IMR-90 (cell line): ENCODE measurements around the gene SLC35F3. TPM values are rescaled to one million over a fixed set of nuclear protein-coding genes. Genes with fewer than 3 reads are reported as not detected.

Source experiments
- ATAC-seq: fragments of 200-7000 bp; cut with Tn5 transposase; 2 replicates; pipeline ENCODE4 v1.9.1; 2020; ENCODE audit warnings: low read depth, mild to moderate bottlenecking, moderate library complexity
- BruUV-seq: library from RNA; stranded (reverse); fragments of 400-500 nt; replicated peaks from 2 replicates; lab custom pipeline; 2021; lab: Mats Ljungman, UMichigan
- CTCF ChIA-PET: fragments of 300-600 bp; formaldehyde crosslinking; extraction: SDS; loops from one replicate; lab custom pipeline; 2021; ENCODE audit warnings: antibody characterized with exemption; lab: Yijun Ruan, JAX
- POLR2A ChIA-PET: fragments of 300-600 bp; sonication (Branson Sonifier 250); formaldehyde crosslinking; loops from one replicate; lab custom pipeline; 2022; ENCODE audit warnings: antibody characterized with exemption; ENCODE audit not compliant: unreplicated experiment; lab: Charles Lee
- DNase-seq: peaks from one replicate; pipeline ENCODE4 v3.0.0; 2013
- H2AFZ ChIP-seq: replicated peaks from 2 replicates; pipeline ENCODE3; 2013; ENCODE audit warnings: low read length, mild to moderate bottlenecking; ENCODE audit not compliant: poor library complexity
- H2AK5ac ChIP-seq: 2 replicates; pipeline ENCODE4 v1.6.1; 2013; ENCODE audit warnings: low read depth, low read length, inconsistent platforms
- H2AK9ac ChIP-seq: replicated peaks from 2 replicates; pipeline ENCODE3; 2013; ENCODE audit warnings: mild to moderate bottlenecking, low read depth, low read length, moderate library complexity; ENCODE audit not compliant: poor library complexity
- H2BK120ac ChIP-seq: 2 replicates; pipeline ENCODE4 v1.6.1; 2013; ENCODE audit warnings: low read depth, low read length, inconsistent platforms
- H2BK15ac ChIP-seq: 3 replicates; pipeline ENCODE4 v1.6.1; 2013; ENCODE audit warnings: low read depth, low read length, inconsistent platforms
- H2BK20ac ChIP-seq: 2 replicates; pipeline ENCODE4 v1.6.1; 2013; ENCODE audit warnings: low read depth, mild to moderate bottlenecking, inconsistent platforms, low read length, moderate library complexity
- H2BK5ac ChIP-seq: 2 replicates; pipeline ENCODE4 v1.6.1; 2013; ENCODE audit warnings: mild to moderate bottlenecking, low read depth, low read length, inconsistent platforms; ENCODE audit not compliant: poor library complexity, severe bottlenecking
- H3K14ac ChIP-seq: replicated peaks from 2 replicates; pipeline ENCODE4 v1.6.1; 2013; ENCODE audit warnings: low read depth, low read length, inconsistent platforms
- H3K18ac ChIP-seq: 2 replicates; pipeline ENCODE4 v1.6.1; 2013; ENCODE audit warnings: low read depth, low read length, control low read depth
- H3K23ac ChIP-seq: 2 replicates; pipeline ENCODE4 v1.6.1; 2013; ENCODE audit warnings: low read depth, low read length, inconsistent platforms
- H3K27ac ChIP-seq: 2 replicates; pipeline ENCODE4 v1.5.1; 2013; ENCODE audit warnings: mild to moderate bottlenecking, control low read depth, low read length; ENCODE audit not compliant: insufficient read depth
- H3K27me3 ChIP-seq: 2 replicates; pipeline ENCODE4 v1.6.1; 2013; ENCODE audit warnings: low read length; ENCODE audit not compliant: control insufficient read depth, insufficient read depth
- H3K36me3 ChIP-seq: 2 replicates; pipeline ENCODE4 v1.6.1; 2013; ENCODE audit warnings: low read length, mixed read lengths; ENCODE audit not compliant: control insufficient read depth, insufficient read depth
- H3K4ac ChIP-seq: 2 replicates; pipeline ENCODE4 v1.6.1; 2013; ENCODE audit warnings: low read depth, low read length, inconsistent platforms
- H3K4me1 ChIP-seq: 2 replicates; pipeline ENCODE4 v1.6.1; 2013; ENCODE audit warnings: low read length, mixed read lengths; ENCODE audit not compliant: control insufficient read depth, insufficient read depth
- H3K4me2 ChIP-seq: 2 replicates; pipeline ENCODE4 v1.6.1; 2013; ENCODE audit warnings: low read depth, mild to moderate bottlenecking, control low read depth, low read length, moderate library complexity
- H3K4me3 ChIP-seq: 2 replicates; pipeline ENCODE4 v1.5.1; 2013; ENCODE audit warnings: low read depth, mild to moderate bottlenecking, control low read depth, low read length, moderate library complexity; ENCODE audit not compliant: insufficient read depth
- H3K56ac ChIP-seq: 2 replicates; pipeline ENCODE4 v1.6.1; 2013; ENCODE audit warnings: low read length, inconsistent platforms; ENCODE audit not compliant: insufficient read depth; ENCODE audit errors: extremely low read depth
- H3K79me1 ChIP-seq, 2 experiments: 2 replicates each; pipeline ENCODE4 v1.6.1; 2013; ENCODE audit warnings: low read length in 2 of 2, inconsistent platforms in 1 of 2, low read depth in 1 of 2
- H3K9ac ChIP-seq: 2 replicates; pipeline ENCODE4 v1.6.1; 2013; ENCODE audit warnings: low read depth, low read length, control low read depth
- H3K9me1 ChIP-seq: 2 replicates; pipeline ENCODE4 v1.6.1; 2013; ENCODE audit warnings: low read length, inconsistent platforms; ENCODE audit not compliant: insufficient read depth
- H3K9me3 ChIP-seq: 2 replicates; pipeline ENCODE4 v1.6.1; 2013; ENCODE audit warnings: low read length; ENCODE audit not compliant: control insufficient read depth, insufficient read depth
- H4K20me1 ChIP-seq: 2 replicates; pipeline ENCODE4 v1.6.1; 2013; ENCODE audit warnings: low read length, inconsistent platforms; ENCODE audit not compliant: insufficient read depth
- H4K5ac ChIP-seq: 2 replicates; pipeline ENCODE4 v1.6.1; 2013; ENCODE audit warnings: mild to moderate bottlenecking, low read depth, low read length, control low read depth
- H4K8ac ChIP-seq, 2 experiments: 2 replicates each; pipeline ENCODE4 v1.6.1; 2013; ENCODE audit warnings: low read depth in 2 of 2, low read length in 2 of 2, control low read depth in 1 of 2, inconsistent platforms in 1 of 2
- H4K91ac ChIP-seq: 2 replicates; pipeline ENCODE4 v1.6.1; 2013; ENCODE audit warnings: low read depth, low read length, inconsistent platforms; ENCODE audit not compliant: insufficient read depth
- BHLHE40 ChIP-seq: fragments of 150-350 bp; IDR thresholded peaks from 2 replicates; pipeline ENCODE4 v1.6.1; 2016; ENCODE audit warnings: mild to moderate bottlenecking, low read depth, low read length
- CEBPB ChIP-seq: IDR thresholded peaks from 2 replicates; pipeline ENCODE4 v1.6.1; 2012; ENCODE audit warnings: low read depth, low read length, improper control_type of control experiment
- CHD1 ChIP-seq: IDR thresholded peaks from 2 replicates; pipeline ENCODE4 v1.6.1; 2012; ENCODE audit warnings: low read depth, low read length, improper control_type of control experiment
- FOS ChIP-seq: fragments of 150-350 bp; IDR thresholded peaks from 2 replicates; pipeline ENCODE4 v1.6.1; 2016; ENCODE audit warnings: low read depth, low read length
- MAFK ChIP-seq: IDR thresholded peaks from 2 replicates; pipeline ENCODE4 v1.6.1; 2012; ENCODE audit warnings: low read depth, low read length, improper control_type of control experiment
- MAZ ChIP-seq: IDR thresholded peaks from 2 replicates; pipeline ENCODE4 v1.6.1; 2012; ENCODE audit warnings: low read depth, mild to moderate bottlenecking, low read length, improper control_type of control experiment, moderate library complexity, borderline replicate concordance
- MXI1 ChIP-seq: IDR thresholded peaks from 2 replicates; pipeline ENCODE4 v1.6.1; 2012; ENCODE audit warnings: low read depth, mild to moderate bottlenecking, low read length, moderate library complexity, borderline replicate concordance
- NFE2L2 ChIP-seq: fragments of 150-350 bp; IDR thresholded peaks from 2 replicates; pipeline ENCODE4 v1.6.1; 2016; ENCODE audit warnings: low read depth, mild to moderate bottlenecking, low read length
- POLR2A ChIP-seq: IDR thresholded peaks from 2 replicates; pipeline ENCODE4 v1.6.1; 2012; ENCODE audit warnings: mild to moderate bottlenecking, low read depth, low read length
- RAD21 ChIP-seq: IDR thresholded peaks from 2 replicates; pipeline ENCODE4 v1.6.1; 2012; ENCODE audit warnings: low read length, improper control_type of control experiment
- RCOR1 ChIP-seq: IDR thresholded peaks from 2 replicates; pipeline ENCODE4 v1.6.1; 2012; ENCODE audit warnings: mild to moderate bottlenecking, low read length, improper control_type of control experiment; ENCODE audit not compliant: insufficient replicate concordance
- RFX5 ChIP-seq: IDR thresholded peaks from 2 replicates; pipeline ENCODE4 v1.8.0; 2012; ENCODE audit warnings: low read depth, mild to moderate bottlenecking, low read length, moderate library complexity
- SMC3 ChIP-seq: fragments of 150-350 bp; IDR thresholded peaks from 2 replicates; pipeline ENCODE4 v1.6.1; 2016; ENCODE audit warnings: low read depth, mild to moderate bottlenecking, antibody characterized with exemption, low read length, moderate library complexity
- whole genome bisulfite sequencing, 2 experiments: methylation state at CpG; one replicate each; pipeline versions ENCODE4 v1.1.5 to v1.1.7; 2013; ENCODE audit warnings: missing lambda C conversion rate in 2 of 2; ENCODE audit not compliant: insufficient read length in 1 of 2; ENCODE audit errors: extremely low coverage in 2 of 2; 5-methylcytosine and 5-hydroxymethylcytosine counted together
- dilution Hi-C: fragments of 300-500 bp; cut with HindIII; formaldehyde crosslinking; loops from one replicate; pipeline ENCODE4 v1.14.3; 2018; ENCODE audit warnings: low sequenced_read_pairs; ENCODE audit not compliant: unreplicated experiment
- in situ Hi-C: fragments of 300-500 bp; cut with MboI; formaldehyde crosslinking; loops from 3 replicates; pipeline ENCODE4 v1.14.3; 2019; ENCODE audit warnings: low sequenced_read_pairs, inconsistent platforms, mixed read lengths
- intact Hi-C: fragments of 100-400 bp; cut with micrococcal nuclease; formaldehyde crosslinking; loops from 2 replicates; pipeline ENCODE4 v1.10.0; 2022
- polyA plus RNA-seq, 3 experiments: library from polyadenylated mRNA; depleted of rRNA; stranded (reverse); fragments of >200 nt; gene quantifications; 2 replicates each; pipeline ENCODE4 v1.2.3, GENCODE V29; 2012; ENCODE audit warnings: low replicate concordance in 1 of 3
- total RNA-seq: library from RNA; depleted of rRNA; stranded (reverse); fragments of >200 nt; gene quantifications from 2 replicates; pipeline ENCODE4 v1.2.3, GENCODE V29; 2012
- TF ChIP-seq, protein P1 (sequence below): conservative IDR thresholded peaks from 2 replicates; pipeline ENCODE4 v1.5.1; 2012; ENCODE audit warnings: mild to moderate bottlenecking, low read depth, low read length, improper control_type of control experiment
- TF ChIP-seq, protein P2 (sequence below): fragments of 150-350 bp; IDR thresholded peaks from 2 replicates; pipeline ENCODE4 v1.6.1; 2016; ENCODE audit warnings: low read depth, mild to moderate bottlenecking, low read length, moderate library complexity, borderline replicate concordance
- TF ChIP-seq, protein P3 (sequence below): fragments of 150-350 bp; IDR thresholded peaks from 2 replicates; pipeline ENCODE4 v1.6.1; 2017; ENCODE audit warnings: mild to moderate bottlenecking, antibody characterized with exemption, low read length, low read depth

The SLC35F3 gene
- total and polyA plus RNA-seq, 2 of the 4 experiments (the other 2 are of a cell fraction), result under 0.01 to 0.17 TPM

DNA sequence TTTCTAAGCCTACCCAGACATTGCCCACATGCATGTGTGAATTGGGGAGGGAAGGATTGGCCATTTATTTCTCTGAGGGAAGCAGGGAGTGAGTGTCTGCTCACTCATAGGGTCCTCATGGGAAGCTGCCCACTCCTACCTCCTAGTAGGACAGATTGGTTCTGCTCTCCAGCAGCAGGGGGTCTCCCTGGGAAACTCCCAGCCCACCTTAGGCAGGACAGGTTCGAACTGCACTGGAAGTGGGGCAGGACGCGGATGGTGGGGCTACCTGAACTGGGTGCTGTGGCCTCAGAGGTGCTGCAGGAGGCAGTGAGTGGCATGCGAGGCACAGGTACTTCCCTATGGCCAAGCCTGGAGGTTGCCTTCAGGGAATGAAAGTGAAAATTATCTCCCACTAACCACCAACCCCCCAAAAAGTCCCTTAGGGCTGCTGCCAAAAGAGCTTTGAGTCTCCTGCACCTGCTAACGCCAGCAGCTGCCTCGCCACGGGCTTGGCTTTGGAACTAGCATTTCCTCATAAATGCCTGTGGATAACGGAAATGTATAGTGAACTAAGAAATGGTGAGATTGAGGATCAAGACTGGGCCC, 311.7 kb downstream of the SLC35F3 start:
- Histone ChIP-seq H3K9me3 (no peaks in the 10 kb centered on the region), H3K9me1 (no peaks in the 10 kb centered on the region), H3K4me1 (no peaks in the 10 kb centered on the region), H3K14ac (no peak overlapping the region), H2AFZ (no peak overlapping the region), H3K36me3 (no peaks in the 10 kb centered on the region), H3K4me2 (no peak overlapping the region), H3K9ac (no peak overlapping the region), H2BK5ac (no peak overlapping the region), H3K56ac (no peak overlapping the region), H2BK120ac (no peak overlapping the region), H4K20me1 (no peaks in the 10 kb centered on the region), H3K4ac (no peak overlapping the region), H3K4me3 (no peak overlapping the region), H4K5ac (no peak overlapping the region), H3K23ac (no peak overlapping the region), H3K79me1 (no peaks in the 10 kb centered on the region), H4K91ac (no peak overlapping the region), H3K18ac (no peak overlapping the region), H2BK20ac (no peak overlapping the region), H2AK9ac (no peak overlapping the region), H3K27me3 (peaks cover 8% of the 10 kb centered on the region), H4K8ac (no peak overlapping the region), H3K27ac (no peak overlapping the region), H2AK5ac (no peak overlapping the region), H2BK15ac (no peak overlapping the region)
- TF ChIP-seq MAZ (no peak), NFE2L2 (no peak), SMC3 (no peak), MAFK (no peak), FOS (no peak), BHLHE40 (no peak), CHD1 (no peak), RAD21 (no peak), POLR2A (no peak), RCOR1 (no peak), RFX5 (no peak), MXI1 (no peak), CEBPB (no peak)
- TF ChIP-seq, protein P1, sequence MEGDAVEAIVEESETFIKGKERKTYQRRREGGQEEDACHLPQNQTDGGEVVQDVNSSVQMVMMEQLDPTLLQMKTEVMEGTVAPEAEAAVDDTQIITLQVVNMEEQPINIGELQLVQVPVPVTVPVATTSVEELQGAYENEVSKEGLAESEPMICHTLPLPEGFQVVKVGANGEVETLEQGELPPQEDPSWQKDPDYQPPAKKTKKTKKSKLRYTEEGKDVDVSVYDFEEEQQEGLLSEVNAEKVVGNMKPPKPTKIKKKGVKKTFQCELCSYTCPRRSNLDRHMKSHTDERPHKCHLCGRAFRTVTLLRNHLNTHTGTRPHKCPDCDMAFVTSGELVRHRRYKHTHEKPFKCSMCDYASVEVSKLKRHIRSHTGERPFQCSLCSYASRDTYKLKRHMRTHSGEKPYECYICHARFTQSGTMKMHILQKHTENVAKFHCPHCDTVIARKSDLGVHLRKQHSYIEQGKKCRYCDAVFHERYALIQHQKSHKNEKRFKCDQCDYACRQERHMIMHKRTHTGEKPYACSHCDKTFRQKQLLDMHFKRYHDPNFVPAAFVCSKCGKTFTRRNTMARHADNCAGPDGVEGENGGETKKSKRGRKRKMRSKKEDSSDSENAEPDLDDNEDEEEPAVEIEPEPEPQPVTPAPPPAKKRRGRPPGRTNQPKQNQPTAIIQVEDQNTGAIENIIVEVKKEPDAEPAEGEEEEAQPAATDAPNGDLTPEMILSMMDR, result no peak
- TF ChIP-seq, protein P2, sequence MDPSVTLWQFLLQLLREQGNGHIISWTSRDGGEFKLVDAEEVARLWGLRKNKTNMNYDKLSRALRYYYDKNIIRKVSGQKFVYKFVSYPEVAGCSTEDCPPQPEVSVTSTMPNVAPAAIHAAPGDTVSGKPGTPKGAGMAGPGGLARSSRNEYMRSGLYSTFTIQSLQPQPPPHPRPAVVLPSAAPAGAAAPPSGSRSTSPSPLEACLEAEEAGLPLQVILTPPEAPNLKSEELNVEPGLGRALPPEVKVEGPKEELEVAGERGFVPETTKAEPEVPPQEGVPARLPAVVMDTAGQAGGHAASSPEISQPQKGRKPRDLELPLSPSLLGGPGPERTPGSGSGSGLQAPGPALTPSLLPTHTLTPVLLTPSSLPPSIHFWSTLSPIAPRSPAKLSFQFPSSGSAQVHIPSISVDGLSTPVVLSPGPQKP, result no peak
- TF ChIP-seq, protein P3, sequence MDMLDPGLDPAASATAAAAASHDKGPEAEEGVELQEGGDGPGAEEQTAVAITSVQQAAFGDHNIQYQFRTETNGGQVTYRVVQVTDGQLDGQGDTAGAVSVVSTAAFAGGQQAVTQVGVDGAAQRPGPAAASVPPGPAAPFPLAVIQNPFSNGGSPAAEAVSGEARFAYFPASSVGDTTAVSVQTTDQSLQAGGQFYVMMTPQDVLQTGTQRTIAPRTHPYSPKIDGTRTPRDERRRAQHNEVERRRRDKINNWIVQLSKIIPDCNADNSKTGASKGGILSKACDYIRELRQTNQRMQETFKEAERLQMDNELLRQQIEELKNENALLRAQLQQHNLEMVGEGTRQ, result no peak
- dilution Hi-C loops, result no loop called here
- DNase-seq, result no peak
- intact Hi-C loops, result no loop called here
- in situ Hi-C loops, result no loop called here
- no TSS peak for BruUV-seq
- ChIA-PET CTCF (no interaction called here), POLR2A (no interaction called here)
- no peak for ATAC-seq
- no CpG with 5 or more reads among the region's 8 CpGs for WGBS, 2 experiments
